Pancreas (tissue), 10 donors: ENCODE data around the gene ADPRHL1. TPM values are rescaled to one million over a fixed set of nuclear protein-coding genes. Genes with fewer than 3 reads are reported as not detected.

Experiments
- ATAC-seq, 4 donors: fragments of 200-7000 bp; cut with Tn5 transposase; one replicate each; pipeline versions ENCODE4 v1.8.0 to v1.9.1; 2020; ENCODE audit warnings: mild to moderate bottlenecking in 4 of 4, moderate library complexity in 4 of 4
- DNase-seq, 6 donors: peaks; one replicate each; pipeline ENCODE4 v3.0.0-alpha.2; 2020
- FAIRE-seq: peaks from 2 replicates; lab custom pipeline; 2012; peaks lifted over from hg19 to GRCh38; lab: Jason Lieb, UNC
- H3K27ac ChIP-seq, 4 donors: fragments of 200-600 bp; sonication (generic); 1 replicate in 3 of 4; 2 replicates in 1 of 4; pipeline versions ENCODE4 v1.5.0 to v1.8.0; 2020
- H3K27me3 ChIP-seq, 4 donors: fragments of 200-600 bp; one replicate each; pipeline ENCODE4 v1.8.0; 2021
- H3K36me3 ChIP-seq, 3 donors: fragments of 200-600 bp; sonication (generic) in 1 of 3; one replicate each; pipeline versions ENCODE4 v1.5.0 to v1.8.0; 2020 to 2021
- H3K4me1 ChIP-seq, 3 donors: fragments of 200-600 bp; one replicate each; pipeline ENCODE4 v1.8.0; 2021
- H3K4me3 ChIP-seq, 4 donors: fragments of 200-600 bp; sonication (generic) in 2 of 4; one replicate each; pipeline versions ENCODE4 v1.5.0 to v1.8.0; 2020 to 2021
- H3K9me3 ChIP-seq, 4 donors: fragments of 200-600 bp; one replicate each; pipeline ENCODE4 v1.8.0; 2021
- WGBS, 2 donors: extraction: QIAGEN DNeasy Blood & Tissue Kit; methylation state at CpG; one replicate each; pipeline ENCODE4 v1.1.7; 2013; 5-methylcytosine and 5-hydroxymethylcytosine counted together
- intact Hi-C, 3 donors: fragments of 100-400 bp; cut with DNase I; formaldehyde crosslinking; loops; one replicate each; pipeline versions ENCODE4 v1.11.1 to v1.14.2; 2022
- polyA plus RNA-seq, 2 donors: library from polyadenylated mRNA; stranded (reverse); fragments of 200-250 nt; gene quantifications; one replicate each; pipeline ENCODE4 v1.2.3, GENCODE V29; 2013
- total RNA-seq, 6 donors: library from RNA; stranded (reverse); fragmentation: NEBNext Ultra II Directional in 4 of 6; extraction: Animal tissue kit (Norgen Biotek cat#: 25700) in 4 of 6; gene quantifications; one replicate each; pipeline versions ENCODE4 v1.2.1 to v1.2.4, GENCODE V29; 2021 to 2023
- TF ChIP-seq, protein P1 (sequence below), 4 donors: fragments of 200-600 bp; sonication (generic) in 3 of 4; IDR thresholded peaks; one replicate each; pipeline versions ENCODE4 v1.5.0 to v1.8.0; 2021; ENCODE audit warnings: antibody characterized with exemption in 4 of 4
- donor health status: healthy with polysubstance abuse.
- donor health status: DM: no; HTN: no; CAD: no; lungs with moderate emphysema.
- donor health status: DM: no; HTN: no; CAD: no.
- donor health status: control.
- donor health status: control.
- donor health status: Bipolar disorder and iron deficiency.
- donor health status: DM: yes; HTN: yes; CAD: no.
- donor health status: DM: no; HTN: no; CAD: no.
- donor health status: DM: no; HTN: no; CAD: no.
- donor health status: DM: yes; HTN: yes; CAD: no.

Gene ADPRHL1
- total and polyA plus RNA-seq, 8 donors: 1.2 to 6.0 (median 3.0) TPM

DNA sequence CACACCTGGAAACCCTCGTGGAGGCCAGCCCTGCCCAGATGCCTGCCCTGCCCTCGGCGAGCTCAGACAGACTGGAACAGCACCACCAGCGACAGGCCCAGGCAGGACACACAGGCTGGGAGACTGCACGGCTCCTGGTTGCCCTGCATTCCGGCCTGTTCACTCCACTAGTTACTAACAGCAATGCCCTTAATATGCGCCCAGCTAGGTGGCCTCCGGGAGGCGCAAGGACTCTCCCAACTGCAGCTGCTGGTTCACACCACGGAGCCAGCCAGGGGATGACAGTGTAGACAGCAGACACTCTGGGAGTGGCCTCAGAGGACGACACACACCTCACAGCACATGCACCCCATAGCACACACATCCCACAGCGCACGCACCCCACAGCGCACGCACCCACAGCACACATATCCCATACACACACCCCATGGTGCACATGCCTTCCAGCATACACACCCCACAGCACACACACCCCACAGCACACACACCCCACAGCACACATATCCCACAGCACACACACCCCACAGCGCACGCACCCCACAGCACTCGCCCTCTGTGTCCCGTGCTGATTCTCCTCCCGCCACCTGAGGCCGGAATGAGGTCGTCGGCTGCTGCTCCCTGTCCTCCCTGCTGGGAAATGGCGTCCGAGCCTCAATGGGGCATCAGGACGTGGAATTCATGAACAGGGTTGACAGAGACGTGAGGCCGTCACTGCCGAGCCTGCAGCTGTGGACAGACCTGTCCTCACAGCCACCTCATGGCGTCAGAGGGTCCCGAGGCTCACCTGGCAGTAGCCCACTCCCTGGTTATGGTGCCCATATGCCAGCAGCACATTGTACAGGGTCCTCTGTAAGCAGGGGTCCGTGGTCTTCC lies 103.0 kb downstream of the ADPRHL1 start:
- H3K27ac ChIP-seq: no peak overlapping the region
- FAIRE-seq: no peak
- intact Hi-C loops: no loop called here
- no peaks in the 10 kb centered on the region for H3K27me3 ChIP-seq
- WGBS, 2 donors: 86 to 87% methylated on average over 32 of the region's 32 CpGs
- no peak overlapping the region for H3K4me3 ChIP-seq
- peak in 1 of 6 donors; percentile 58 for DNase-seq
- no peaks in the 10 kb centered on the region for H3K9me3 ChIP-seq
- no peak for ATAC-seq
- H3K4me1 ChIP-seq: no peaks in the 10 kb centered on the region
- TF ChIP-seq, protein P1, sequence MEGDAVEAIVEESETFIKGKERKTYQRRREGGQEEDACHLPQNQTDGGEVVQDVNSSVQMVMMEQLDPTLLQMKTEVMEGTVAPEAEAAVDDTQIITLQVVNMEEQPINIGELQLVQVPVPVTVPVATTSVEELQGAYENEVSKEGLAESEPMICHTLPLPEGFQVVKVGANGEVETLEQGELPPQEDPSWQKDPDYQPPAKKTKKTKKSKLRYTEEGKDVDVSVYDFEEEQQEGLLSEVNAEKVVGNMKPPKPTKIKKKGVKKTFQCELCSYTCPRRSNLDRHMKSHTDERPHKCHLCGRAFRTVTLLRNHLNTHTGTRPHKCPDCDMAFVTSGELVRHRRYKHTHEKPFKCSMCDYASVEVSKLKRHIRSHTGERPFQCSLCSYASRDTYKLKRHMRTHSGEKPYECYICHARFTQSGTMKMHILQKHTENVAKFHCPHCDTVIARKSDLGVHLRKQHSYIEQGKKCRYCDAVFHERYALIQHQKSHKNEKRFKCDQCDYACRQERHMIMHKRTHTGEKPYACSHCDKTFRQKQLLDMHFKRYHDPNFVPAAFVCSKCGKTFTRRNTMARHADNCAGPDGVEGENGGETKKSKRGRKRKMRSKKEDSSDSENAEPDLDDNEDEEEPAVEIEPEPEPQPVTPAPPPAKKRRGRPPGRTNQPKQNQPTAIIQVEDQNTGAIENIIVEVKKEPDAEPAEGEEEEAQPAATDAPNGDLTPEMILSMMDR (IDR thresholded peaks at IDR 0.05): no peak
- H3K36me3 ChIP-seq: no peaks in the 10 kb centered on the region

Other genes with a start within 250 kb of the ADPRHL1 start
- 10 to 100 TPM; 17.3 to 23.4 (median 19.5) TPM for gene PCID2, start 244.8 kb downstream of the ADPRHL1 start, total RNA-seq
- gene PCID2, start 244.8 kb downstream of the ADPRHL1 start, polyA plus RNA-seq: 10 to 100 TPM; 21.6 to 33.9 TPM
- 10 to 100 TPM; 28.3 to 33.4 (median 29.7) TPM for gene CUL4A, start 243.9 kb downstream of the ADPRHL1 start, total RNA-seq
- 10 to 100 TPM; 18.1 to 29.0 TPM for gene CUL4A, start 243.9 kb downstream of the ADPRHL1 start, polyA plus RNA-seq
- 100 to 1,000 TPM in 2 of 6 donors, 10 to 100 TPM in 4; 69.3 to 136 (median 96.0) TPM for gene LAMP1, start 156.2 kb downstream of the ADPRHL1 start, total RNA-seq
- 10 to 100 TPM; 35.1 to 69.2 TPM for gene LAMP1, start 156.2 kb downstream of the ADPRHL1 start, polyA plus RNA-seq
- gene GRTP1, start 89.4 kb downstream of the ADPRHL1 start, total RNA-seq: 1 to 10 TPM; 4.8 to 8.1 (median 6.0) TPM
- gene GRTP1, start 89.4 kb downstream of the ADPRHL1 start, polyA plus RNA-seq: 1 to 10 TPM; 7.3 to 9.5 TPM
- gene DCUN1D2, start 37.2 kb upstream of the ADPRHL1 start, total RNA-seq: 10 to 100 TPM in 1 of 6 donors, 1 to 10 TPM in 5; 4.8 to 11.2 (median 7.3) TPM
- 10 to 100 TPM; 10.5 to 18.3 TPM for gene DCUN1D2, start 37.2 kb upstream of the ADPRHL1 start, polyA plus RNA-seq
- gene TFDP1, start 131.3 kb upstream of the ADPRHL1 start, total RNA-seq: 10 to 100 TPM; 10.3 to 24.7 (median 17.9) TPM
- 10 to 100 TPM; 10.9 to 22.3 TPM for gene TFDP1, start 131.3 kb upstream of the ADPRHL1 start, polyA plus RNA-seq
- gene ATP4B, start 204.7 kb upstream of the ADPRHL1 start, total RNA-seq: not detected
- not detected for gene ATP4B, start 204.7 kb upstream of the ADPRHL1 start, polyA plus RNA-seq
- gene GRK1, start 213.7 kb upstream of the ADPRHL1 start, total RNA-seq: not detected
- under 1 TPM; 0.02 to 0.04 TPM for gene GRK1, start 213.7 kb upstream of the ADPRHL1 start, polyA plus RNA-seq